Stimulated activated CD8-positive, alpha-beta memory T cell treated with anti-CD3 and anti-CD28 coated beads, Interleukin-2, amount 100 ng/mL, for 48 hours (primary cell): ENCODE results near the gene C20orf202.
"Not testable (repeated sequence)": the region's sequence is repeated elsewhere in the genome, so short reads cannot be mapped to it uniquely, and the experiment has no call there.

Experiments
- DNase-seq, 2 donors: peaks; one replicate each; pipeline ENCODE4 v3.0.0-alpha.2; 2020; ENCODE audit warnings: low read depth in 2 of 2

Gene C20orf202

GRCh38 chr20:1247689-1248088 lies 44.4 kb downstream of the C20orf202 start:
- DNase-seq = no peak

GRCh38 chr20:1250282-1250681 lies 47.0 kb downstream of the C20orf202 start:
- DNase-seq = not testable (repeated sequence)

GRCh38 chr20:1252416-1252815 lies 49.2 kb downstream of the C20orf202 start:
- no peak for DNase-seq

- DNase-seq = no peak
Observed at GRCh38 chr20:1254254-1254653, 51.0 kb downstream of the C20orf202 start.

- DNase-seq = no peak
Observed at GRCh38 chr20:1255675-1256074, 52.4 kb downstream of the C20orf202 start.
